Astrocyte (in vitro differentiated cells and primary cell): ENCODE data around the gene SP3.

Source experiments
- CTCF ChIP-seq: IDR thresholded peaks from 2 replicates; pipeline ENCODE4 v1.5.1; 2011; ENCODE audit warnings: low read depth, mild to moderate bottlenecking, inconsistent platforms, low read length, moderate library complexity; ENCODE audit not compliant: insufficient read depth
- EZH2 ChIP-seq: IDR thresholded peaks from 2 replicates; pipeline ENCODE4 v1.6.1; 2012; ENCODE audit warnings: mild to moderate bottlenecking, low read length, inconsistent platforms; ENCODE audit not compliant: insufficient read depth

- TF ChIP-seq CTCF: no peak
- no peak for TF ChIP-seq EZH2
These were observed 21.4 kb downstream of the SP3 start for GRCh38 chr2:173943738-173944137.
